KBM-7 (cell line): ENCODE results near the gene DOCK1.
"Not testable (repeated sequence)": the region's sequence is repeated elsewhere in the genome, so short reads cannot be mapped to it uniquely, and the experiment has no call there.

ENCODE experiments used
- DNase-seq: peaks from one replicate; pipeline ENCODE4 v3.0.0-alpha.2; 2015
- in situ Hi-C: fragments of 300-500 bp; cut with MboI; formaldehyde crosslinking; loops from 2 replicates; pipeline ENCODE4 v1.14.3; 2020; ENCODE audit warnings: low sequenced_read_pairs, low pct_unique_long_range_greater_than_20kb, mixed read lengths

Gene DOCK1

DNA sequence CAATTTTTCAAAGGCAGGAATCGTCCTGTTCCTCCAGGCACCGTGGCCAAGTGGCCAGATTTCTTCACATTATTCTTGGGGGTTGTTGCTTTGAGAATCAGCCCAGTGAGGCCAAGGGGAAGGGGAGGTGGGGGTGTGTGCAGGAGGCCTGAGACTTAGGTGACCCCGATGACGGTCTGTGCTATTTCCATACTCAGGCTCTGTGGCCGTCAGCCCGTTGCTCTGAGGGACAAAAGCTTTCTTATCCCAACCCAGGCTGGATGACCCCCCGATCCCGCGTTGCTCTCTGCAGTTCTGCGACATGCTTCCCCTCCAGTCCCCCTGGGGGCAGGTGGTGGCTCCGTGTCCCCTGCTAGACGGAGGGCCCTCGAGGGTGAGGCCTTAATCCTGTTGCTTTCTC is 14.2 kb downstream of the DOCK1 start:
- DNase-seq = no peak
- in situ Hi-C loops = no loop called here

DNA sequence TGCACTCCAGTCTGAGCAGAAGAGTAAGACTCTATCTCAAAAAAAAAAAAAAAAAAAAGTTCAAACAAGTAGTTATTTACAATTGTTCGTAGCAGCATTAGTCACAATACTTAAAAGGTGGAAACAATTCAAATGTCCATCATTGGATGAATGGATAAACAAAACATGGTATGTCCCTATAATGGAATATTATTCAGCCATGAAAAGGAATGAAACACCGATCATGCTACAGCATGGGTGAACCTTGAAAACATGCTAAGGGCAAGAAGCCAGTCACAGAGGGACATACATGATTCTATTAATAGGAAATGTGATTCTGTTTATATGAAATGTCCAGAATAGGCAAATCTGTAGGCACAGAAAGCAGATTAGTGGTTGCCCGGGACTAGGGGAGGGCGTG is 15.9 kb downstream of the DOCK1 start:
- no peak for DNase-seq
- in situ Hi-C loops = no loop called here

GRCh38 chr10:126921974-126922525 is 16.8 kb downstream of the DOCK1 start:
- in situ Hi-C loops = no loop called here
- no peak for DNase-seq

DNA sequence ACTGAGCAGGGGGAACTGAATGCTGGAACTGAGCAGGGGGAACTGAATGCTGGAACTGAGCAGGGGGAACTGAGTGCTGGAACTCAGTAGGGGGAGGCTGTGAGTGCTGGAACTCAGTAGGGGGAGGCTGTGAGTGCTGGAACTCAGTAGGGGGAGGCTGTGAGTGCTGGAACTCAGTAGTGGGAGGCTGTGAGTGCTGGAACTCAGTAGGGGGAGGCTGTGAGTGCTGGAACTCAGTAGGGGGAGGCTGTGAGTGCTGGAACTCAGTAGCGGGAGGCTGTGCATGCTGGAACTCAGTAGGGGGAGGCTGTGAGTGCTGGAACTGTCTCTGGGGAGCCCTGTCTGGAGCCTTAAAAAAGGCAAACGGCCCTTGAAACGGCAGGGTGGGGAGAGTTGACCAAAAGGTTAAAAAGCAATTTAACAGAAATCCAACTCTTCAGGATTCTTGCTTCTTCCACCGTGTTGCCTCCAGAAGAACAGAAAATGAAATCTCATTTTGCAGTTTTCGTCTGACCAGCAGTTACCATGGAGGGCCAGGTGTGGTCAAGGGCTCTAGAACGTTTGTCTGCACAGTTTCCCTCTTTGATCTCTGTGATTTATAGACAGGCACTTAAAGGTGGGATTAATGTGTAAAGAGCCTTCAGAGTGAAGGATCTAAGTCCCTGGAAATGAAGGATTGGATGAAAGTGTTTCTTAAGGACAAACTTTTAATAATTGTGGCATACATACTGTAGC is 19.1 kb downstream of the DOCK1 start:
- in situ Hi-C loops = no loop called here
- no peak for DNase-seq

- no peak for DNase-seq
- in situ Hi-C loops = no loop called here
Observed at GRCh38 chr10:126924915-126925300, 19.7 kb downstream of the DOCK1 start.

- in situ Hi-C loops = no loop called here
- no peak for DNase-seq
Observed at GRCh38 chr10:126926568-126926967, 21.3 kb downstream of the DOCK1 start.

GRCh38 chr10:126927799-126928198 is 22.6 kb downstream of the DOCK1 start:
- DNase-seq = no peak
- in situ Hi-C loops = no loop called here

GRCh38 chr10:126928274-126928673 is 23.0 kb downstream of the DOCK1 start:
- DNase-seq = no peak
- in situ Hi-C loops = no loop called here

GRCh38 chr10:126929391-126929790 is 24.2 kb downstream of the DOCK1 start:
- DNase-seq = no peak
- in situ Hi-C loops = no loop called here

DNA sequence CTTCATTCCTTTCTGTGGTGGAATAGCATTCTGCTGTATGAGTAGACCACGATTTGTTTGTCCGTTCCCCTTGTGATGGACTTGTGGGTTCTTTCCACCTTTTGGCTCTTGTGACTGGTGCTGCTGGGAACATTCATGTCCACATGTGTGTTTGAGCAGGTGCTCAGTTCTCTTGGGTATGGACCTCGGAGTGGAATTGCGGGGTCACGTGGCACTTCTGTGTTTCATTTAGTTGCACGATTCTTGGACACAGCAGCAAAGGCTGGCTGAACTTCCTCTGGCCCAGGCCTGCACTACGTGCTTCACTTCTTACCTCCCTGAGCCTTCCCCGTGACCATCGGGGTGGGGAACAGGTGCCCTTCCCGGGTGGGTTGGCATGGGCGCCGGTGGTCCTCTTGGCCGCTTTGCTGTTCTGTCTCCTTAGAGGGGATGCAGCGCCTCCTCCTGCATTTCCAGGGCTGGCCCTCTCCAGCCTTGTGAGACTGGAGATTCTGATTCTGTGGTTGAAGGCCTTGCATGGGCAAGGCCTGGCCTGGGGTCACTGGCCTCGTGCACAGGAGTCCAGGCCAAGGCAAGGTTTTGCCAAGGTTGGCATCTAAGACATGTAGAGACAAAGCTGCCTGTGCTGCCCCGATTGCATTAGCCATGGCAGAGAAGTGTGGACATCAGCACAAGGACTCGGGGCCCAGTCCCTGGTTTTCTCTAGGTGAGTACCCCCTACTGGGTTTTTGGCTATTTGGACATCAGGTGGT is 25.1 kb downstream of the DOCK1 start:
- DNase-seq = no peak
- in situ Hi-C loops = no loop called here

GRCh38 chr10:126930883-126931503 is 25.8 kb downstream of the DOCK1 start:
- DNase-seq = no peak
- in situ Hi-C loops = no loop called here

DNA sequence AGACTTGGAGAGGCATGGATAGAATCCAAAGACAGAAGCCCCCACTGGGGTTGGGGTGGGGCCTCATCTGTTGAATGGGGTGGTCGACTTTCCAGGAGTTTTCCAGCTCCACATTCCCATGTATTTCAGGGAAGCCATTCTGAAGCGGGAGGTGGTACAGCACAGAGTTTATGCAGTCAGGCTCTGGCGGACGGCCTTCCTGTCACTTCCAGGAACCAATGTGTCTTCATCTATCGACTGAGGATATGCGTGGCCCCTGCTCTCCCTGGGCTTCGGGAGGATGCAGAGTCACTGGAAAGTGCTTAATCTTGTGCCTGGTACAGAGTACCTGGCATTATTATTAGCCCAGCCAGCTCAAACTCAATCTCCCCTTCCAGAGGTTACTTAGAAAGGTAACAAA is 26.3 kb downstream of the DOCK1 start:
- no peak for DNase-seq
- in situ Hi-C loops = no loop called here

- no peak for DNase-seq
- in situ Hi-C loops = no loop called here
Observed at GRCh38 chr10:126932516-126932915, 27.3 kb downstream of the DOCK1 start.

- in situ Hi-C loops = no loop called here
- no peak for DNase-seq
Observed at GRCh38 chr10:126933116-126933515, 27.9 kb downstream of the DOCK1 start.

- in situ Hi-C loops = no loop called here
Observed at GRCh38 chr10:126935263-126935946, 30.2 kb downstream of the DOCK1 start.

GRCh38 chr10:126937026-126937425 is 31.8 kb downstream of the DOCK1 start:
- in situ Hi-C loops = no loop called here
- no peak for DNase-seq

More at GRCh38 chr10:126935263-126935946, 30.2 kb downstream of the DOCK1 start:
- no peak for DNase-seq

GRCh38 chr10:126938121-126938520 is 32.9 kb downstream of the DOCK1 start:
- in situ Hi-C loops, DNase-seq: not testable (repeated sequence)

DNA sequence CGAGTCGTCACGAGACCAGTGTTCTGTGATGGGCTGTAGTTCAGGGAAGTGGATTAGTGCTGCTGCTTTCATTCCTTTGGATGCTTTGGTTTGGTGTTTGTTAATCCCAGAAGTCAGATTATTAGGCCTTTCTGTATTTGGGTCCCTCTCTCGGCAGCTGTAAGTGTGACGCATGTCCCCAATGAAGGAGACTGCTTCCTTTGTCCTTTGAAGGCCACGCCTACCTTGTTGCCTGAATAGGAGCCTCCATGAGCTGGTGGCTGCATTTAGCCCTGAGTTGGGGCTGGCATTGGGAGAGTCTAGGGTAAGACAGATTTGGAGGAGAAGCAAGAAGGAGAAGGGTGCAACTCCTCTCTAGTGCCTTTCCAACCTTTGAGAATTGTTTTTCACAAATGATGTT is 34.5 kb downstream of the DOCK1 start:
- in situ Hi-C loops = no loop called here
- no peak for DNase-seq

DNA sequence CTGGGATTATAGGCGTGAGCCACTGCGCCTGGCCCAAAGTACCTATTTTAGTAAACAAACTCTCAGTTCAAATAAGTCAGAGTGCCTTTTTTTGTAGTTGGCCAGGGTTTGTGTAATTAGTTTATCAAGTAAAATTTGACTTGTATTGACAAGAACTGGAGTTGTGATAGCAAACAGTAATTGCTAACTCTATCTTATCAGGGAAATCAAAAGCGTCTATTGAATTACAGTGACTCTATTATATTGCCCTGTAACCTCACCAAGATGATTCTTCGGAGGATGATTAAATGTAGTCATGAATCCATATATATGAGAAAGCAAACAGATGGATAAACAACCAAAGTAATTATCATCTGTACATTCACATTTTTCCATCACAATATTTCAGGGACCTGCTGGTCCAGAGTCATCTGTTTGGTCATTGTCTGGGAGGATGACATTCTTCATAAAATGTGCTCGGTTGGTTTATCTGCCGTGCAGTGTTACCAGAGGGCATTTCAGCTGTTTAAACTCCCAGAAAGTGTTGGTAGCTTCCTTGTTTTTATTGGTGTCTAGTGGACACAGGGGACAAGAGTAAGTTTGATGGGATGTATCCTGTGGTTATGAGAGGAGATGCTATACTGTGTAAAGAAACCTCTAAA is 35.6 kb downstream of the DOCK1 start:
- in situ Hi-C loops = no loop called here
- no peak for DNase-seq
